Caco-2 (cell line): ENCODE measurements around the gene ERBB4. TPM values are rescaled to one million over a fixed set of nuclear protein-coding genes. Genes with fewer than 3 reads are reported as not detected.

Source experiments
- BruUV-seq: library from RNA; stranded (reverse); fragments of 400-500 nt; replicated peaks from 2 replicates; lab custom pipeline; 2021; lab: Mats Ljungman, UMichigan
- CTCF ChIA-PET: fragments of 300-600 bp; sonication (Branson Sonifier 250); formaldehyde crosslinking; loops from one replicate; lab custom pipeline; 2022; ENCODE audit warnings: antibody characterized with exemption; lab: Charles Lee
- POLR2A ChIA-PET: fragments of 300-600 bp; sonication (Branson Sonifier 250); formaldehyde crosslinking; loops from one replicate; lab custom pipeline; 2022; ENCODE audit warnings: antibody characterized with exemption; lab: Charles Lee
- DNase-seq, 2 experiments: peaks; one replicate each; pipeline versions ENCODE4 v3.0.0 to v3.0.0-alpha.2; 2020 to 2022
- H3K27me3 ChIP-seq: replicated peaks from 2 replicates; pipeline ENCODE4 v1.6.0; 2011; ENCODE audit warnings: low read length; ENCODE audit not compliant: control insufficient read depth, insufficient read depth
- H3K36me3 ChIP-seq: 2 replicates; pipeline ENCODE4 v1.5.1; 2011; ENCODE audit warnings: low read length; ENCODE audit not compliant: control insufficient read depth, insufficient read depth
- H3K4me1 ChIP-seq: fragments of 250-450 bp; sonication (Bioruptor Pico); 2 replicates; pipeline ENCODE4 v1.5.1; 2020; ENCODE audit warnings: mild to moderate bottlenecking
- H3K4me3 ChIP-seq: 2 replicates; pipeline ENCODE4 v1.5.1; 2011; ENCODE audit warnings: low read depth, mild to moderate bottlenecking, control low read depth, low read length
- H3K9me3 ChIP-seq: fragments of 250-450 bp; sonication (Bioruptor Pico); 2 replicates; pipeline ENCODE4 v1.5.1; 2020; ENCODE audit warnings: mild to moderate bottlenecking, moderate library complexity
- H3K27ac Mint-ChIP-seq: one replicate; pipeline ENCODE4 v1.8.0; 2022; ENCODE audit warnings: mixed read lengths; ENCODE audit not compliant: unreplicated experiment
- H3K27me3 Mint-ChIP-seq: one replicate; pipeline ENCODE4 v1.8.0; 2022; ENCODE audit warnings: mixed read lengths; ENCODE audit not compliant: insufficient read depth, unreplicated experiment
- H3K36me3 Mint-ChIP-seq: one replicate; pipeline ENCODE4 v1.8.0; 2022; ENCODE audit warnings: mild to moderate bottlenecking, mixed read lengths; ENCODE audit not compliant: insufficient read depth, unreplicated experiment
- H3K4me1 Mint-ChIP-seq: one replicate; pipeline ENCODE4 v1.8.0; 2022; ENCODE audit warnings: low read depth, mixed read lengths; ENCODE audit not compliant: unreplicated experiment
- H3K4me3 Mint-ChIP-seq: one replicate; pipeline ENCODE4 v1.8.0; 2022; ENCODE audit warnings: mild to moderate bottlenecking, moderate library complexity, mixed read lengths; ENCODE audit not compliant: unreplicated experiment
- H3K9me3 Mint-ChIP-seq: one replicate; pipeline ENCODE4 v1.8.0; 2022; ENCODE audit warnings: mixed read lengths; ENCODE audit not compliant: unreplicated experiment
- intact Hi-C: fragments of 100-400 bp; cut with micrococcal nuclease; formaldehyde crosslinking; loops from one replicate; pipeline ENCODE4 v1.10.0; 2022; ENCODE audit not compliant: unreplicated experiment
- total RNA-seq: library from RNA; stranded (reverse); gene quantifications from 2 replicates; pipeline ENCODE4 v1.2.3, GENCODE V29; 2022
- TF ChIP-seq, protein P1 (sequence below), 2 experiments: fragments of 200-600 bp in 1 of 2; IDR thresholded peaks; 1 replicate in 1 of 2; 2 replicates in 1 of 2; pipeline versions ENCODE4 v1.5.1 to v1.8.0; 2011 to 2022; ENCODE audit warnings: antibody characterized with exemption in 1 of 2, control low read depth in 1 of 2, inconsistent platforms in 1 of 2, low read depth in 1 of 2, low read length in 1 of 2, mild to moderate bottlenecking in 1 of 2, moderate library complexity in 1 of 2; ENCODE audit not compliant: insufficient read depth in 1 of 2, severe bottlenecking in 1 of 2, unreplicated experiment in 1 of 2

The ERBB4 gene
- total RNA-seq, 1 experiment from 2014 or later: not detected

GRCh38 chr2:211368467-211368866 lies 1170.1 kb downstream of the ERBB4 start:
- POLR2A ChIA-PET: no interaction called here
- no peaks in the 10 kb centered on the region for H3K9me3 Mint-ChIP-seq

DNA sequence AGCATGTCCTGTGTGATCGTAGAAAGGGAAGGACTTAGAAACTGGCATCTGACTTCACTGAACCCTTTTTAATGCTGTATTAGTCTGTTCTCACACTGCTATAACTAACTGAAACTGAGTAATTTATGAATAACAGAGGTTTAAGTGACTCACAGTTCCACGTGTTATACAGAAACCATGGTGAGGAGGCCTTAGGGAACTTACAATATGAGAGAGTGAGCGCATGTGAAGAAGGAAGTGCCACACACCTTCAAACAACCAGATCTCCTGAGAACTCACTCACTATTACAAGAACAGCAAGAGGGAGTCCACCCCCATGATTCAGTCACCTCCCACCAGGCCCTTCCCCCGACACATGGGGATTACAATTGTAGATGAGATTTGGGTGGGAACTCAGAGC lies 1170.9 kb downstream of the ERBB4 start:
- Histone ChIP-seq H3K36me3 (no peaks in the 10 kb centered on the region), H3K27me3 (no peaks in the 10 kb centered on the region), H3K4me1 (no peaks in the 10 kb centered on the region), H3K4me3 (no peak overlapping the region), H3K9me3 (no peaks in the 10 kb centered on the region)
- peaks cover 6% of the 10 kb centered on the region for H3K27me3 Mint-ChIP-seq
- TF ChIP-seq, protein P1, sequence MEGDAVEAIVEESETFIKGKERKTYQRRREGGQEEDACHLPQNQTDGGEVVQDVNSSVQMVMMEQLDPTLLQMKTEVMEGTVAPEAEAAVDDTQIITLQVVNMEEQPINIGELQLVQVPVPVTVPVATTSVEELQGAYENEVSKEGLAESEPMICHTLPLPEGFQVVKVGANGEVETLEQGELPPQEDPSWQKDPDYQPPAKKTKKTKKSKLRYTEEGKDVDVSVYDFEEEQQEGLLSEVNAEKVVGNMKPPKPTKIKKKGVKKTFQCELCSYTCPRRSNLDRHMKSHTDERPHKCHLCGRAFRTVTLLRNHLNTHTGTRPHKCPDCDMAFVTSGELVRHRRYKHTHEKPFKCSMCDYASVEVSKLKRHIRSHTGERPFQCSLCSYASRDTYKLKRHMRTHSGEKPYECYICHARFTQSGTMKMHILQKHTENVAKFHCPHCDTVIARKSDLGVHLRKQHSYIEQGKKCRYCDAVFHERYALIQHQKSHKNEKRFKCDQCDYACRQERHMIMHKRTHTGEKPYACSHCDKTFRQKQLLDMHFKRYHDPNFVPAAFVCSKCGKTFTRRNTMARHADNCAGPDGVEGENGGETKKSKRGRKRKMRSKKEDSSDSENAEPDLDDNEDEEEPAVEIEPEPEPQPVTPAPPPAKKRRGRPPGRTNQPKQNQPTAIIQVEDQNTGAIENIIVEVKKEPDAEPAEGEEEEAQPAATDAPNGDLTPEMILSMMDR (IDR thresholded peaks at IDR 0.05; ENCODE audit: insufficient read depth in 1 of 2, low read depth in 1 of 2, low read length in 1 of 2, severe bottlenecking in 1 of 2, unreplicated experiment in 1 of 2): no peak
- H3K9me3 Mint-ChIP-seq: no peaks in the 10 kb centered on the region
- intact Hi-C loops: no loop called here
- CTCF ChIA-PET: no interaction called here
- no peak overlapping the region for H3K27ac Mint-ChIP-seq
- H3K4me3 Mint-ChIP-seq: no peak overlapping the region
- POLR2A ChIA-PET: no interaction called here
- H3K36me3 Mint-ChIP-seq: no peaks in the 10 kb centered on the region
- no TSS peak for BruUV-seq
- H3K4me1 Mint-ChIP-seq: no peaks in the 10 kb centered on the region
- DNase-seq: no peak

More at GRCh38 chr2:211368467-211368866, 1170.1 kb downstream of the ERBB4 start:
- H3K27me3 ChIP-seq: no peaks in the 10 kb centered on the region
- Mint-ChIP-seq H3K4me3 (no peak overlapping the region), H3K4me1 (no peaks in the 10 kb centered on the region), H3K27me3 (peaks cover 6% of the 10 kb centered on the region), H3K27ac (no peak overlapping the region), H3K36me3 (no peaks in the 10 kb centered on the region)
- CTCF ChIA-PET: no interaction called here
- intact Hi-C loops: no loop called here
- no peaks in the 10 kb centered on the region for H3K36me3 ChIP-seq
- no peaks in the 10 kb centered on the region for H3K4me1 ChIP-seq
- no peaks in the 10 kb centered on the region for H3K9me3 ChIP-seq
- TF ChIP-seq, protein P1 (IDR thresholded peaks at IDR 0.05; ENCODE audit: insufficient read depth in 1 of 2, low read depth in 1 of 2, low read length in 1 of 2, severe bottlenecking in 1 of 2, unreplicated experiment in 1 of 2): no peak
- no peak for DNase-seq
- BruUV-seq: no TSS peak
- H3K4me3 ChIP-seq: no peak overlapping the region

DNA sequence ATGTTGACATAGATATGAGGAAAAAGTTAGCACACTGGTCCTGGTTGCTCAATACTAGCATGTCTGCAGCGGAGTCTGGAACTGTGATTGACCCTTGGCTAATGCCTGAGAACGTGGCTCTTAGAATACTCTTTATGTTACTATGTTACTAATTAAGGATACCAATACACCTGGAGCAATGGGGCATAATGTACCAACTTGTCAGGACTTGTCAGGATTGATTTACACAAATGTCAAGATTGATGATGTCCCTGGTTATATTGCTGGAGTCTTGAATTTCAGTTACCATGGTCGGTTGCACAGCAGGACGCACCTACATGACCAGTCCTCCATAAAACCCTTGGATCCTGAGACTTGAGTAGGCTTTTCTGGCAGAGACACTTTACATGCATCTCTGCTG lies 1171.3 kb downstream of the ERBB4 start:
- H3K4me1 ChIP-seq: no peaks in the 10 kb centered on the region
- H3K4me3 ChIP-seq: no peak overlapping the region
- Mint-ChIP-seq H3K9me3 (no peaks in the 10 kb centered on the region), H3K27ac (no peak overlapping the region), H3K4me3 (no peak overlapping the region), H3K4me1 (no peaks in the 10 kb centered on the region), H3K27me3 (peaks cover 7% of the 10 kb centered on the region), H3K36me3 (no peaks in the 10 kb centered on the region)
- intact Hi-C loops: no loop called here
- POLR2A ChIA-PET: no interaction called here
- H3K36me3 ChIP-seq: no peaks in the 10 kb centered on the region
- TF ChIP-seq, protein P1 (IDR thresholded peaks at IDR 0.05; ENCODE audit: insufficient read depth in 1 of 2, low read depth in 1 of 2, low read length in 1 of 2, severe bottlenecking in 1 of 2, unreplicated experiment in 1 of 2): no peak
- no peaks in the 10 kb centered on the region for H3K27me3 ChIP-seq
- CTCF ChIA-PET: no interaction called here
- no peak for DNase-seq
- H3K9me3 ChIP-seq: no peaks in the 10 kb centered on the region
- BruUV-seq: no TSS peak
